ENCODE measurements around the gene PAX2. TPM values are rescaled to one million over a fixed set of nuclear protein-coding genes. Genes with fewer than 3 reads are reported as not detected.
A peak's percentile ranks its signal among the peaks of the same experiment; 100 is the strongest.

PAX2 gene
- total RNA-seq, 1 experiment from 2014 or later: 2.1 TPM

- H3K27ac ChIP-seq: no peak overlapping the region
- no peak for DNase-seq
- H3K9me3 ChIP-seq (replicated peaks): no peaks in the 10 kb centered on the region
- H3K36me3 ChIP-seq: no peaks in the 10 kb centered on the region
- no peak overlapping the region for H3K4me3 ChIP-seq
- no peaks in the 10 kb centered on the region for H3K4me1 ChIP-seq
- no peaks in the 10 kb centered on the region for H3K27me3 ChIP-seq
These were observed 84.7 kb downstream of the PAX2 start for GRCh38 chr10:100829933-100830727.

GRCh38 chr10:100830728-100831111 is 85.3 kb downstream of the PAX2 start:
- DNase-seq: no peak
- Histone ChIP-seq H3K27ac (no peak overlapping the region), H3K27me3 (no peaks in the 10 kb centered on the region), H3K4me3 (no peak overlapping the region), H3K9me3 (replicated peaks) (no peaks in the 10 kb centered on the region), H3K4me1 (no peaks in the 10 kb centered on the region), H3K36me3 (no peaks in the 10 kb centered on the region)

GRCh38 chr10:100831742-100832141 is 86.4 kb downstream of the PAX2 start:
- Histone ChIP-seq H3K9me3 (replicated peaks) (no peaks in the 10 kb centered on the region), H3K4me3 (no peak overlapping the region), H3K27ac (no peak overlapping the region), H3K27me3 (no peaks in the 10 kb centered on the region), H3K36me3 (no peaks in the 10 kb centered on the region), H3K4me1 (no peaks in the 10 kb centered on the region)
- peak in 1 of 2 experiments; percentile 28 for DNase-seq

GRCh38 chr10:100835810-100836209 is 90.4 kb downstream of the PAX2 start:
- Histone ChIP-seq H3K9me3 (replicated peaks) (no peaks in the 10 kb centered on the region), H3K36me3 (no peaks in the 10 kb centered on the region), H3K27ac (no peak overlapping the region), H3K4me1 (no peaks in the 10 kb centered on the region), H3K27me3 (no peaks in the 10 kb centered on the region), H3K4me3 (no peak overlapping the region)
- DNase-seq: no peak

GRCh38 chr10:100836891-100837290 is 91.5 kb downstream of the PAX2 start:
- H3K9me3 ChIP-seq (replicated peaks): no peaks in the 10 kb centered on the region; the same call in 1 of the 2 replicates
- DNase-seq: peak in 1 of 2 experiments; percentile 21
- H3K27me3 ChIP-seq: no peaks in the 10 kb centered on the region
- no peaks in the 10 kb centered on the region for H3K36me3 ChIP-seq
- no peak overlapping the region for H3K4me3 ChIP-seq
- H3K27ac ChIP-seq: no peak overlapping the region
- H3K4me1 ChIP-seq: no peaks in the 10 kb centered on the region

- H3K36me3 ChIP-seq: no peaks in the 10 kb centered on the region
- no peaks in the 10 kb centered on the region for H3K27me3 ChIP-seq
- no peak overlapping the region for H3K4me3 ChIP-seq
- no peak overlapping the region for H3K27ac ChIP-seq
- H3K9me3 ChIP-seq (replicated peaks): no peaks in the 10 kb centered on the region; the same call in 1 of the 2 replicates
- no peaks in the 10 kb centered on the region for H3K4me1 ChIP-seq
- no peak for DNase-seq
These were observed 91.9 kb downstream of the PAX2 start for GRCh38 chr10:100837300-100837699.

GRCh38 chr10:100838986-100839385 is 93.6 kb downstream of the PAX2 start:
- Histone ChIP-seq H3K4me1 (no peaks in the 10 kb centered on the region), H3K9me3 (replicated peaks) (no peaks in the 10 kb centered on the region; the same call in 1 of the 2 replicates), H3K27ac (no peak overlapping the region), H3K27me3 (no peaks in the 10 kb centered on the region), H3K4me3 (no peak overlapping the region), H3K36me3 (no peaks in the 10 kb centered on the region)
- no peak for DNase-seq

GRCh38 chr10:100841528-100841927 is 96.1 kb downstream of the PAX2 start:
- Histone ChIP-seq H3K27ac (no peak overlapping the region), H3K4me3 (no peak overlapping the region), H3K27me3 (no peaks in the 10 kb centered on the region), H3K9me3 (replicated peaks) (no peaks in the 10 kb centered on the region; the same call in 1 of the 2 replicates), H3K36me3 (no peaks in the 10 kb centered on the region), H3K4me1 (no peaks in the 10 kb centered on the region)
- no peak for DNase-seq

- Histone ChIP-seq H3K36me3 (no peaks in the 10 kb centered on the region), H3K27me3 (peaks cover 13% of the 10 kb centered on the region; the same call in 1 of the 2 replicates)
- no peak for DNase-seq
These were observed 102.1 kb downstream of the PAX2 start for GRCh38 chr10:100847440-100847839.

GRCh38 chr10:100848770-100849169 is 103.4 kb downstream of the PAX2 start:
- Histone ChIP-seq H3K4me1 (no peaks in the 10 kb centered on the region), H3K36me3 (no peaks in the 10 kb centered on the region), H3K4me3 (no peak overlapping the region), H3K27me3 (peaks cover 13% of the 10 kb centered on the region; the same call in 1 of the 2 replicates), H3K27ac (no peak overlapping the region), H3K9me3 (replicated peaks) (no peaks in the 10 kb centered on the region; the same call in 1 of the 2 replicates)
- no peak for DNase-seq

More at GRCh38 chr10:100847440-100847839, 102.1 kb downstream of the PAX2 start:
- H3K4me3 ChIP-seq: no peak overlapping the region
- no peak overlapping the region for H3K27ac ChIP-seq
- H3K9me3 ChIP-seq (replicated peaks): no peaks in the 10 kb centered on the region; the same call in 1 of the 2 replicates
- no peaks in the 10 kb centered on the region for H3K4me1 ChIP-seq

- Histone ChIP-seq H3K27ac (no peak overlapping the region), H3K9me3 (replicated peaks) (peaks cover 5% of the 10 kb centered on the region; the same call in 1 of the 2 replicates), H3K36me3 (no peaks in the 10 kb centered on the region), H3K4me1 (no peaks in the 10 kb centered on the region), H3K4me3 (no peak overlapping the region), H3K27me3 (no peaks in the 10 kb centered on the region; the same call in 1 of the 2 replicates)
- DNase-seq: no peak
These were observed 112.9 kb downstream of the PAX2 start for GRCh38 chr10:100858261-100858660.

GRCh38 chr10:100858747-100859483 is 113.5 kb downstream of the PAX2 start:
- no peak for DNase-seq
- Histone ChIP-seq H3K27ac (no peak overlapping the region), H3K27me3 (no peaks in the 10 kb centered on the region; the same call in 1 of the 2 replicates), H3K36me3 (no peaks in the 10 kb centered on the region), H3K4me1 (no peaks in the 10 kb centered on the region), H3K4me3 (no peak overlapping the region), H3K9me3 (replicated peaks) (peaks cover 5% of the 10 kb centered on the region; the same call in 1 of the 2 replicates)

- no peak for DNase-seq
- no peaks in the 10 kb centered on the region; the same call in 1 of the 2 replicates for H3K27me3 ChIP-seq
- no peaks in the 10 kb centered on the region for H3K36me3 ChIP-seq
- H3K9me3 ChIP-seq (replicated peaks): peaks cover 5% of the 10 kb centered on the region; the same call in 1 of the 2 replicates
- no peaks in the 10 kb centered on the region for H3K4me1 ChIP-seq
- H3K27ac ChIP-seq: no peak overlapping the region
- H3K4me3 ChIP-seq: no peak overlapping the region
These were observed 114.0 kb downstream of the PAX2 start for GRCh38 chr10:100859484-100859763.

GRCh38 chr10:100863433-100863832 is 118.1 kb downstream of the PAX2 start:
- H3K4me3 ChIP-seq: no peak overlapping the region
- peaks cover 4% of the 10 kb centered on the region; the same call in 1 of the 2 replicates for H3K27me3 ChIP-seq
- no peaks in the 10 kb centered on the region for H3K36me3 ChIP-seq
- no peak overlapping the region for H3K27ac ChIP-seq
- DNase-seq: no peak
- H3K4me1 ChIP-seq: peaks cover 5% of the 10 kb centered on the region; the same call in 1 of the 2 replicates
- H3K9me3 ChIP-seq (replicated peaks): no peaks in the 10 kb centered on the region
